Stimulated activated CD4-positive, alpha-beta T cell treated with anti-CD3 and anti-CD28 coated beads, Interleukin-15, amount 100 ng/mL, for 24 hours (primary cell): Measurements from ENCODE around the gene PHOX2B.
"Not testable (repeated sequence)": the region's sequence is repeated elsewhere in the genome, so short reads cannot be mapped to it uniquely, and the experiment has no call there.

Experiments used
- DNase-seq: peaks from one replicate; pipeline ENCODE4 v3.0.0-alpha.2; 2020

The PHOX2B gene

DNA sequence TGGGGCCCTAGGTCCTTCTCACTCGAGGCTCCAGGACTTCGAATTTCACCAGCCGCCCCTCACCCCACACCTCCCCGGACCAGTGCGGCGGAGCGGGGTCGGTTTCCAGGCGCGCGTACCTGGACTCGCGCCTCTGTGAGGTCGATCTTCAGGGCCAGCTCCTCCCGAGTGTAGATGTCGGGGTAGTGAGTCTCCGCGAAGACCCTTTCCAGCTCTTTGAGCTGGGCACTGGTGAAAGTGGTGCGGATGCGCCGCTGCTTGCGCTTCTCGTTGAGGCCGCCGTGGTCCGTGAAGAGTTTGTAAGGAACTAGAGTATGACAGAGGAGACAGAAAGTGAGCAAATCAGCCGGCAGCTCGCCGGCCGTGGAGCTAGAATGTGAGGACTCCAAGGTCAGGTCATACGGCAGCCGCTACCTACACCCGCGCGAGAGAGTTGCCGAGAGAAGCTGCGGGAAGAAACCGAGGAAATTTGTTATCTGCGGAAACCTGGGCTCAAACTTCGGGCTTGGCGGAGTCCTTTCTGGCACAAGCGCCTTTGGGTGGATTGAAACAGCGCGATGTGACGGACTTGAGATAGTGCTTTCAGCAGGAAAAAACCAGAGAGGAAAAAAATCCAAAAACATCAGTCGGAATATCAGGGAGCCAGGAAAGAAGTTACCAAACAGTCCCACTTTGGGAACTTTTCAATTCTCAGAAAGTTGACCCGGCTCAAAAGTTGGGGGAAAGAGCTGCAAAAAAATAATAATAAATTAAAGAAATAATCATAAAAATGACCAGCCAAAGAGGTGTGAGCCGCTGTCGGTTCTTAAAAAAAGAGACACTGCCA, 1.1 kb downstream of the PHOX2B start:
- no peak for DNase-seq

DNA sequence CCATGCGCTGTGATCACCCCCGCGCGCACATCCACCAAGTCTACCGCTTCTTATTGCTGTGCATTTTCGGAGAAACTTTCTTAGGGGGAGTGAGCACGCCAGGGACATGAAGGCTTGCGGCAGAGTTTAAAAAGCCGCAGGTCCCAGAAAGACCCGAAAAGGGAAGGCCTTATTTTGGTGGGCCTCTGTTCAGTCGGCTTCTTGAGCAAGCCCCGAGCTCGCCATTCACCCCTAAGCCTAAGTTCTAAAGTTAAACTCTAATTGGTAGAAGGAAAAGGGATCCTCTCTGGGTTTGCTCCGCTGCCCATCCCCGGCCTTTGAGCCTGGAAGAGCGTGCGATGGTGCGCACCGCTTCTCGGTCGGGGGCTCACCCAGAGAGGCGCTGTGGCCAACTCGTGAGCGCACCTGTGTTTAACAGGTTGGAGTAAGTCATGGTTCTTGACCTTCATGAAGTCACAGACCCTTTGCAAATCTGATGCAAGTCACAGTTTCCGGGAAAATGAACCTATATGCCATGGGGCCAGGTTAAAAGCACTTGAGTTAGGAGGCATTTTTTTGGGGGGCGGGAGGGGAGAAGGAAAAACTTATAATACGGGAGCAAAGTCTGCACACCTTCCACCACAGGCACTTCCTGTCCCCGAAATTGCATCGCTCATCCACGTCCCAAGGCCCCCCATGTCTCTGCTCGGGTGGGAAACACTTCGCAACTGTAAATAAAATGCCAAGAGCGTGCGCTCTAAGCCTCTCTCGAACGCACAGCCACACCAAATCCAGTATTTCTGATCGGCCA, 1.9 kb downstream of the PHOX2B start:
- DNase-seq, result no peak

DNA sequence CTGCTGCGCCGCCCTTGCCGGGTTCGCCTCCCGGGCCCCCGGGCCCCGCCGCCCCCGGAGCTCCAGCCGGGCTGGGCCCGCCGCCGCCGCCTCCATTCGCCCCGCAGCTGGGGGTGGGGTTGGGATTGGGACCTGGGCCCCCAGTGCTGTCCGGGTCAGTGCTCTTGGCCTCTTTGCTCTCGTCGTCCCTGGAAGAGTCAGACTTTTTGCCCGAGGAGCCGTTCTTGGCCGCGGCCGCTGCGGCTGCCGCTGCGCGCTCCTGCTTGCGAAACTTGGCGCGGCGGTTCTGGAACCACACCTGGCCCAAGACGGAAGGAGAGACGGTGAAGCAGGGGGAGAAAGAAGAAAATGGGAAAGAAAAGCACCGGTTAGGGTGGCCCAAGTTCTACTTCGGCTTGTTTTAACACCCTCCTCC, 2.5 kb downstream of the PHOX2B start:
- no peak for DNase-seq

DNA sequence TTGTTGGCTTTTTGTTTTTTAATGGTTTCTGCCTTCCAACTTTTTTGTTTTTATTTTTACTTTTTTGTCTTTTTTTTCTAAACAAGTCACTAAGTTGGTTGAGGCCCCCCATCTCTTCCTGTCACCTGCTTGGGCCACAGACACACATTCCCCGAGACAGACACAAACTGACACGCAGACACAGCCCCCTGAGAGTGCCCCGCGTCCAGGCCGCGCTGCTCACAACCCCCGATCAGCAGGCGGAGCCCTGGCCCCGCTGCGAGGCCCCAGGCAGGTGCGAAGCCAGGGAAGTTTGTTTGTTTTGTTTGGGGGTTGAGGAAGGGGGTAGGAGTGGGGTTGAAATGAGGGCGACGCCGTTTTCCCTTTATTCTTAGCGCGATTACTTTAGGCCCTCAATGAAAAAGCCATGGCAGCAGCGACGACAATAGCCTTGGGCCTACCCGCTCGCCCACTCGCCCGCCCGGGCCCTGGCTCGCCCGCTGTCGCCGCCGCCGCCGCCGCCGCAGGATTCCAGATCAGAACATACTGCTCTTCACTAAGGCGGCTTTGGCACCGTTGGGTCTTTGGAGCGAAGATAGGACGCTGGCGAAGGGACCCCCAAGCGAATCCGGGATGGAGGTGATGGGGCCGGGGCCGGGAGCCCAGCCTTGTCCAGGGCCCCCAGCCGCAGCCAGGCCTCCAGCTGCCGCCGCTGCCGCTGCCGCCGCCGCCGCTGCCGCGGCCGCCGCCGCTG, 3.1 kb downstream of the PHOX2B start:
- DNase-seq, result no peak

DNA sequence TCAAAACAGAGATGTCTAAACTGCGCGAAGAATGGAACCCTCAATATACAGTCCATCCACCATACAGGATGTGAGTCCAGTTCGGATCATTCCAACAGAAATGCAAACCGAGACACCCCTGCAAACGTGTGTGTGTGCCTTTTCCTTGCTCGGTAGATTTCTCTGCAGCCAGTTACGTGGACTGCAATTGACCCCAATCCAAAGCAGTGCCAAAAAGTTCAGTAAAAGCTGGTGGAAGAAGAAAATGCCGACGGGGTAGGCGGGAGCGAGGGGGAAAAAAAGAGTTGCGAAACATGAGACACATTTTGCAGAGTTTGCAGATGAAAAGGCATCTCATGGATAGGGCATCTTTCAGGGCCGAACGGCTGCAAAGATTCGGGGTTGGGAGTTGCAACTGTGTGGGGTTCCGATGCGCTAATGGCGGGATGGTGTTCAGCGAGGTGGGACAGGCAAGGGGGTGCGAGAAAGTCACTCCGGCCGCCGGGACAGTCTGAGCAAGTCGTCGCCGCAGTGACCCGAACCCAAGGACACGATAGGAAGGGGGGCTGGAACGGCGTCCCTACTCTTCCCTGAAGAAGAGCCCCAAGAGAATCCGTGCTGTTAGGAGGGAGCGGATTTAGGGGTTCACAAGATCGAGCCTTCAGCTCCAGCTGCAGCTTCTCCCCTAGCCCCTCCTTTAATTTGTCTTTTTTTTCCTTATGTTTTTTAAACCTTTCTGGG, 3.8 kb downstream of the PHOX2B start:
- DNase-seq, result no peak

DNA sequence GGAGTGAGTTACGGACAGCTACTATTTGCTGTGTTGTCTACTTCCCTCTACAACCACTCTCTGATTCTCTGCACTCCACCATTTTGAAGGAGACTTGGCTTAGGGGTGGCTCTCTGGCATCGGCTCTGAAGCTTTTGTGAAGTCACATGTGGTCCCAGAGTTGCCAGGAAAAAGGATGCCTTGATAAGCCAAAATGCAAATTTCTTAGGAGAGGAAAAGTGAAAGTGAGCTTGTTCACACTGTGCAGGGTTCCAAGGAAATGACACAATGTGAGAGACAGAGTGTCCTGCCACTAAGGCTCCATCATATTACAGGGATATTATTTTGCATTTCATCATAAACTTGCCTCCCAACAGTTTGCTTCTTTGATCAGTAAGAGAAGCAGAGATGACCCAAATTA, 7.2 kb downstream of the PHOX2B start:
- no peak for DNase-seq

DNA sequence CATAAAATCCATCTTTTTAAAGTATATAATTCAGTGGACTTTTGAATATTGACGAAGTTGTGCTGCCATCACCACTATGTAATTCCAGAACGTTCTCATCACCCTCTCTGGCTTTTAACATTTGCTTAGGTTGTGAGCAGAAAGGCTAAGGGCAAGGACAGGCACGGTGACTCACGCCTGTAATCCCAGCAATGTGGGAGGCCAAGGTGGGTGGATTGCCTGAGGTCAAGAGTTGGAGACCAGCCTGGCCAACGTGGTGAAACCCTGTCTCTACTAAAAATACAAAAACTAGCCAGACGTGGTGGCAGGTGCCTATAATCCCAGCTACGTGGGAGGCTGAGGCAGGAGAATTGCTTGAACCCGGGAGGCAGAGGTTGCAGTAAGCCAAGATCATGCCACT, 11.0 kb downstream of the PHOX2B start:
- not testable (repeated sequence) for DNase-seq

DNA sequence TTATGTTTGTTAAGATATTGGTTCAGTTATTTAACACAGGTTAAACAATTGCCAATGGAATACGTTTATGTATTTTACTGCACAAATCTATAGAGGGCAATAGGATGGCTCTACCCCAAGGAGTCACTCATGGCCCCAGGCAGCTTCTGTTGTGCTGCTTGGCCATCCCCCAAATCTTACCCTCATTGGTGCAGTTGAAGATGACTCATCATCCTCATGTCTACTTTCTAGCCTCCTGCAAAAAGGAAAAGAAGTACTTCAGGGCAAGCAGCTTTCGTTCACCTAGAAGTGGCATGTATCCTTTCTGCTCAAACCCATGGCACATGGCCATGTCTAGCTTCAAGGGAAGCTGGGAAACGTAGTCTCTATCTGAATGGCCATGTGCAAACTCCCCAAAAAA, 14.2 kb downstream of the PHOX2B start:
- no peak for DNase-seq

DNA sequence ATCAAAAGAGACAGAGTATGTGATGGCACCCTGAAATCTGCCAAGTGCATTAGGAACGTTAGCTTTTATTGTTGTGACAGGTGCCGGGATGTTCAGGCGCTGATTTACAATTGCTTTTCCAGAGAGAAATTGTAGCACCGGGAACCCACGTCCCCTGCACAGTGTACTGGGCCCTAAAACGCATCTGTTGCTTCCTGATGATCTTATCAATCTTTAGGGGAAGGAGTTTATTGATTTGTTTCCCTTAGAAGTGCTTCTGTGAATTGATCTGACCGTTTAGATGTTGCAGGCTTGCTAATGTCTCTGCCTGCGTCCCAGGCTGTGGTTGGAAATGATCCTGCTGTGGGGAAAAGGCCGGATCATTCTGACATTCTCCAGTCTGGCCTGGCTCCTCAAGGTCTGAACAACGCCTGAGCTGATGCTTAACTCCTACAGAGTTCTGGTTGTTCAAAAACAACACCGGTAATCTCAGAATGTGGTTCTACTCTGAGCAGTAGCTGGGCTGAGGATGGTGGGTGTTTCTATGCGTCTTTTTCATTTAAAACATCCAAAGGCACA, 16.9 kb downstream of the PHOX2B start:
- DNase-seq, result no peak

DNA sequence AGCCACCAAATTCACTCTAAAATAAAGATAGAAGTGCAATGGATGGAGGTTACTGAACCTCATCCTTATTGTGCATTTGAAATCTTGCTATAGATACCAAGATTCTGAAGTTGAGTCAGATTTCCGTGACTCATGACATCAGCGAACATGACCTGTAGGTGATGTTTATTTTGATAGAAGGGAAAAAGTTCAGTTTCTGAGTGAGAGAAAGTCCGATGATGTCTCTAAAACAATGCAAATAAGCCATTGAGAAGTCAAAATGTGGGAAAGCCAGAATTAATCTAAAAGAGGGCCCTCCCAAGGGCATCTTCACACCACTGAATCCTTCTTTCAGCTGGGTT, 20.0 kb downstream of the PHOX2B start:
- DNase-seq, result no peak

DNA sequence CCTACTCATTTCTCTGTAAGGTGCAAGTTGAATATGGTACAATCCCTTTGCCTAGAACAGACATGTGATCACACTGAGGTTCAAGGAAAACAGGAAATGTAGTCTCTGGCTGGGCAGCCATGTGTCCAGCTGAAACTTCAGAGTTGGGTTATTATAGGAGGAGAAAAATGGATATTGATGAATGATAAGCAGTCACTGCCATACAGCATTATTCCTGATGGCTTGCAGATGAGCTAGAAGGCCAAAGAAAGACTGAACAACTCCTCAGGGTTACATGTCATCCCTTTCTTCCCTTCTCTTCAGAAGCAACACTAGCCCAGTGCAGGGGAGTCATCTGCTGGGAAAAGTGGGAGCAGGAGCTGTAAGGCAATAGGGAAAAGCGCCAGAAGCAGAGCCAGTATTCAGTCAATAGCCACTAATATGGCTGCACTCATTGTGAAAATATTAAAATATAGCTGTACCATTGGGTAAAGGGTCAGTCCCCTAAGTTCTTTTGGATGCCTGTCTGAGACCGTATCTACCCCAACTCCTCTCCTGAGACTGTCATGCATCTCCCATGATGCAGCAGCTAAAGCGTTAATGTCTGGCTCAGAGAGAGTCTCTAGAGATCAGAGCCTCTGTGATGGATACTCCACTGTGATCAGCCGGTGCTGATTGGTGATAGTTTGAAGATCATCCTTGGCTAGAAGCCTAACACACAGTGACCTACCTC, 20.5 kb downstream of the PHOX2B start:
- no peak for DNase-seq

DNA sequence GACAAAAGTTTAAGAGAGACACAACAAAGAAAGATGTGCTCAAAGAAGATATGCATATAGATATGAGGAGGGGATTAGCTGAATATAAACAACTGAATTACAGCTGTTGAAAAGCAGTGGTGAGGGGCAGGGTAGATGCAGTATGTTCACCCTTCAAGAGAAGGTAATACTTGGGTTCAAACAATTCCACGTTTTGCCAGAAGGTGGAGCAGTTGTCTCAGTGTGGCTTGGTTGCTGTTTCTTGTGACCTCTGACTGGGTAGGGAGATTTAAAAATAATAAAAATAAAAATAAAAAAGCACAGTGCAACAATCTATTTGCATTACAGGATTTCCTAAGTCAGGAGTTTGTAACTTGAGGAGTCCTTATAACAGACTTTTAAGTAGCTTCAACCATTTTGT, 23.3 kb downstream of the PHOX2B start:
- DNase-seq, result no peak

DNA sequence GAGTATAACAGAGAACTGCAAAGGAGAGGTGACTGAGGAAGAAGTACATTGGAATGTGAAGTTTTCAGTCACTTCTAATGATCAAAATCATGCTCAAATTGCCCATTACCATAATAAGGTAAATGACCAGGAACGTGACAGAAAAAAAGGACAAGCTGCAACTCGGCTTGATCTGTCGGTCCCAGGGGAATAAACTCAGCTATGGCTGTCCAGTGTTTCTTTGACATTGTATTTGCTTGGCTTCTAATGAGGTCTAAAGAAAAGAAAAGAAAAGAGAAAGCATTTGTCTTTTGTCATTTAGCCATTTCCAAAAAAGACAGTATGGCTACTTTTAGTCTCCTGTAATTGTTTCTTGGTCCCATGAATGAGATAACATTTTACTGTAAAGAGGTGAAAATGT, 25.2 kb downstream of the PHOX2B start:
- no peak for DNase-seq

DNA sequence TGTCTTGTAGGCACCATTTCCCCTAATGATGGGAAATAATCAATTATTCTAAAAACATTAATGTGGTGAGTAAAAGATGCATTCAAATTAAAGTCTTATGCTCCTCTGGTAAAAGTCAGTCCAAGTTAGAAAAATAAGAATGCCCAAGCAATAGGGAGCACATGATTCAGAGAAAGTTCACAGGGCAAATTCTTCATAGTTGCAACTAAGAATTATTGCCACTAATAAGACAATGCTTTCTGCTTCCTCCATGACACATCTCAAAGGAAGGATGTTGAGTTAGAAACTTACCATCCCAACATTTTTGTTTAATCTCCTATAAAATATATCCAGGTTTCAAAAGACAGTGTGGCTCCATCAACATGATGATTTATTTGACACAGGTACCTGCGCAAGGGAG, 26.3 kb downstream of the PHOX2B start:
- DNase-seq, result no peak

DNA sequence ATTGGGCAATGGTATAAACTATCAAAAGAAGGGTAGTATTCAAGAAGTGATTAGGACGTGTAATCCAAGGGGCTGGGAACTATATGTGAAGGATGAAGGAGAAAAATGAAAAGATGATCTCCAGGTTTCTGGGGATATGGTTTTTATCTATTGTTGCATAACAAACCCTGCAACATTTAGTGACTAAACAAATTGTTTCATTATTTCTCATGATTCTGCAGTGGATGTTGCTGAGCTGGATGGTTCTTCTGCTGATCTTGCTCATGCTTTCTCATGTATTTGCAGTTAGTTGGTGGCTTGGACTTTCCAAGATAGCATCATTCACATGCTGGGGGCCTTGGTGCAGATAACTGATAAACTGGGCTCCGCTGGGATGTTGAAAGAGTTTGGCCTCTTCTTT, 29.1 kb downstream of the PHOX2B start:
- DNase-seq, result no peak

DNA sequence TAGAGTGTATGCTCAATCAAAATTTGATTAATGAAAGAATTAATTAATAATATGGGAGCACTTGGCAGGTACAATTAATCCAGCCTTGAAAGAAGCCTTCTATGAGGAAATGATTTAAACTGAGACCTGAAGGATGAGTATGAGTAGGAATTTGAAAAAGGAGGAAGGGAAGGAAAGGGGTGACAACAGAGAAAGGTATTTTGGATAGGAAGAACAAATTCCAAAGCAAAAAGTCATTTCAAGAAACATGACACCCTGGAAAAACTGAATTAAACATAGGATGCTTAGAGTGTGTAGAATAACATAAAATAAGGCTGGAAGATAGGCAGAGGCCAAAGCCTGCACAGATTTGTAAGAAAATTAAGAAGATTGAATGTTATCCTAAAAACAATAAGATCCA, 29.6 kb downstream of the PHOX2B start:
- DNase-seq, result no peak

DNA sequence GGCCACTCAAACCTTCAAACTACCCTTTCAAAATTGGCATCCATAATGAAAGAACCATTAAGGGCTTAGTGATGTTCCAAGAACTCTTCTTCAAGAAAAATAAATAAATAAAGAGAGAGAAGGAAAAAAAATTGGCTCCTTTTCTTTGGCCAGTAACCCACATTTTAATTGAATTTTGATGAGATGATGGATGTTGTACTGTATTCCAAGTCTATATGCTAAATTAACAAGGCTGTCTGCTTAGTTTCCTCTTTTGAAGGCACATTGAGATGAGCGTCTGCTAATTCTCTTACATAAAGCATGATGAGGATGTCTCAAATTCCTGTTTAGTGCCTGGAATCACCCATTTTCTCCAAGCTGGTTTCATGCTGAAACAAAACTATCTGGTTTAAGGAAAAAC, 33.4 kb downstream of the PHOX2B start:
- DNase-seq, result no peak

DNA sequence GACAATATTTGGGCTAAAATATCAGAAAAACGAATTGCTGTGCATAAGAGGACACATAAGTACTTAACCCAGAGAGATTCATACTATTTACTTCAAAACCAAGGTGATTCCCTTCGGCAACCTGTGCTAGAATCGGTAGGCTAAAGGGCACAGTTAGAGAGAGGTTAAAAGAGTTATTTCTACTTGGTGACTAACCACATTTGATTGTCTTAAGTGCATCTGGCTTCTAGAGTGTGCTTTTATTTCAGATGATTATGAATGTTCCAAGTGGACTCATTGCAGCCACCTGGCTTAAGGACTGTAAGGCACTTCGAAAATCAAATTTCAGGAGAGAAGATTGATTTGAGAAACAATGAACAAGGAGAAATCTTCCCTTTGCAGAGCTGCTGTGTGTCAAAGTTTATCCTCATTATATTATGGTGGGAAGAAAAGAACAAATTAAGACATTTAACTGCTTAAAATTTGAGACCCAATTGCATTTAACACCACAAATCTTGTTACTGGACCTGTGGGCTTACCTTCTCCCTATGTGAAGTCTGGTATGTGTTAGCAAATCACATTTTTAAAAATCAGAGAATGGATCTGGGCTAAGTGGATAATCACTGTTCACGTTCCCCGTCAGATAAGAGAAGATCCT, 34.0 kb downstream of the PHOX2B start:
- no peak for DNase-seq

DNA sequence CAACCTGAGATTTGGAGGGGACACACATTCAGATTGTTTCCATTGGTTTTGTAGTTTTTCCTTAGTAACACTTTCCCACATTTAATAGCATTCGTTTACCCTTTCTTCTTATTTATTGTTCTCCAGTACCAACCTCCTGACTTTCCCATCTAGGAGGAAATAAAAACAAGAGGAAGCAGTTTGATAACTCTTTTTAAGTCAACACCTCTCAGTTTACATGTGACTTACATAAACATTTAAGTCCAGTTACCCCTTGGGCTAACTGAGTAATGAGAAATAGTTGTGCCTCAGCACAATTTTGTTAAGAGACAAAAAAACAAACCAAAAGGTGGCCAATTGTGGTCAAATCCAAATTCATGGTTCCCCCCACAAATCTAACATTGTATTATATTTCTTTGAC, 34.8 kb downstream of the PHOX2B start:
- DNase-seq, result no peak

DNA sequence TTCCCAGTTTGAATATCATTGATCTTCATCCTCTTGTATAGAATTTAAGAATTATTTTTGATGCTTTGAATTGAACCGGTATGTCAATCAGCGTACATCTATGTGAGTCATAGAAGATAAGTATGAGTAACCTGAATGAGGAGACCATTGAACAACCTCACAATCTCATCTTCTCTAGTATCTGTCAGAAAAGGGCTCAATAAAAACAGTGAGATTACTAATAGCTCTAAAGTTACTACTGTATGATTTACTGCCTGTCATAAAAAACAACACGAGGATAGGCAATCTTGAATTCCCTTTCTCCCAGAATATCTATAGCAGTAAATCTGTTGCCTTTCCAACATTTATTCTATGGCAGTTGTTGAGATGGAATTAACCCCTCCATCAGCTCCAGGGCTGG, 36.1 kb downstream of the PHOX2B start:
- DNase-seq, result no peak

DNA sequence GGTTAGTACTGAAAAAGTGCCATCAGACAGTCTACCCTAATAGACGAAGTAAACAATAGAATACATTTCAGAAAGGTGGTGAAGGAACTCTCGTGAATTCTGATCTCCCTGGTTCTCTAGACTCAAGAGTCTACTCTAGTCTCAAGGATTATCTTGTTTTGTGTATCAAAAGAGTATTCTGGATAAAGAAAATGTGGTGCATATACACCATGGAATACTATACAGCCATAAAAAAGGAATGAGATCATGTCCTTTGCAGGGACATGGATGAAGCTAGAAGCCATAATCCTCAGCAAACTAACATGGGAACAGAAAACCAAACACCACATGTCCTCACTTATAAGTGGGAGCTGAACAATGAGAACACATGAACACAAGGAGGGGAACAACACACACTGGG, 36.9 kb downstream of the PHOX2B start:
- not testable (repeated sequence) for DNase-seq
